Prostate gland (tissue), 2 donors: ENCODE results near the gene TAPT1. TPM values are rescaled to one million over a fixed set of nuclear protein-coding genes. Genes with fewer than 3 reads are reported as not detected.

ENCODE experiments used
- DNase-seq: peaks from one replicate; pipeline ENCODE4 v3.0.0-alpha.2; 2019; ENCODE audit warnings: low spot score
- H3K27ac ChIP-seq, 2 donors: fragments of 200-600 bp; sonication (generic); 2 replicates each; pipeline ENCODE4 v1.5.1; 2017 to 2019
- H3K27me3 ChIP-seq: fragments of 200-600 bp; sonication (generic); replicated peaks from 2 replicates; pipeline ENCODE4 v1.5.1; 2019; ENCODE audit not compliant: insufficient read depth
- H3K36me3 ChIP-seq, 2 donors: fragments of 200-600 bp; sonication (generic); 1 replicate in 1 of 2; 2 replicates in 1 of 2; pipeline versions ENCODE4 v1.5.1 to v1.8.1; 2017 to 2019
- H3K4me1 ChIP-seq: fragments of 200-600 bp; sonication (generic); replicated peaks from 2 replicates; pipeline ENCODE4 v1.5.1; 2019
- H3K4me3 ChIP-seq, 2 donors: fragments of 200-600 bp; sonication (generic); 2 replicates each; pipeline ENCODE4 v1.5.1; 2017 to 2019
- H3K9me3 ChIP-seq: fragments of 200-600 bp; sonication (generic); 2 replicates; pipeline ENCODE4 v1.5.1; 2017
- POLR2A ChIP-seq: fragments of 450-650 bp; IDR thresholded peaks from one replicate; pipeline ENCODE4 v1.6.1; 2016; ENCODE audit warnings: antibody characterized with exemption, mild to moderate bottlenecking
- POLR2AphosphoS5 ChIP-seq: sonication (generic); formaldehyde crosslinking; IDR thresholded peaks from one replicate; pipeline ENCODE4 v1.6.1; 2017; ENCODE audit warnings: antibody characterized with exemption
- WGBS: methylation state at CpG from one replicate; pipeline ENCODE4 v1.1.5; 2018; 5-methylcytosine and 5-hydroxymethylcytosine counted together
- intact Hi-C: fragments of 100-400 bp; cut with DNase I; formaldehyde crosslinking; loops from one replicate; pipeline ENCODE4 v1.14.2; 2022
- total RNA-seq, 2 donors: library from RNA; depleted of rRNA; stranded (reverse); fragments of >200 nt; gene quantifications; one replicate each; pipeline ENCODE4 v1.1.0, GENCODE V29; 2016
- TF ChIP-seq, protein P1 (sequence below), 4 experiments: fragments of 200-600 bp in 2 of 4; fragments of 450-650 bp in 2 of 4; sonication (generic) in 2 of 4; IDR thresholded peaks; 1 replicate in 3 of 4; 2 replicates in 1 of 4; pipeline ENCODE4 v1.5.1; 2016 to 2019; ENCODE audit warnings: antibody characterized with exemption in 4 of 4, mild to moderate bottlenecking in 2 of 4, moderate library complexity in 2 of 4

The TAPT1 gene
- total RNA-seq, 2 donors from 2014 or later: 16.2 to 48.6 TPM

DNA sequence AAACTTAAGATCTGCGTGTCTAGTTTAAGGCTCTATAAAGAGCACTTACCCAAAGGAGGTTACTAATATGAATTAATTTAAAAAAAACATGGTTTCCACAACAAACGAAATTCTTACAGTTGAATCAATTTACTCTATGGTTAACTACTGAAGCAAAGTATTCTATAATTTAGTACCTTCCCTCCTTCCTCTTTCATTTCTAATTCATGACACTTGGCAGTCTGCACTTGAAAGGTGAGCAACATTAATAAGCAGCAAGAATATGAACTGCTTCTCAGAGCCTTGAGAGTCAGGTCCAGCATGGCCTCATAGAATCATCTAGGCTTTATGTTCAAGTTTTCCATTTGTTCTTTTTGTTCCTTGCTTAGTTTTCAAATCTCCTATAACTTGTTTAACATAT lies 42.7 kb downstream of the TAPT1 start:
- no peak overlapping the region for H3K27ac ChIP-seq
- H3K4me1 ChIP-seq: no peaks in the 10 kb centered on the region
- no peak overlapping the region for H3K4me3 ChIP-seq
- no peaks in the 10 kb centered on the region for H3K27me3 ChIP-seq
- TF ChIP-seq POLR2AphosphoS5 (no peak), POLR2A (no peak)
- TF ChIP-seq, protein P1, sequence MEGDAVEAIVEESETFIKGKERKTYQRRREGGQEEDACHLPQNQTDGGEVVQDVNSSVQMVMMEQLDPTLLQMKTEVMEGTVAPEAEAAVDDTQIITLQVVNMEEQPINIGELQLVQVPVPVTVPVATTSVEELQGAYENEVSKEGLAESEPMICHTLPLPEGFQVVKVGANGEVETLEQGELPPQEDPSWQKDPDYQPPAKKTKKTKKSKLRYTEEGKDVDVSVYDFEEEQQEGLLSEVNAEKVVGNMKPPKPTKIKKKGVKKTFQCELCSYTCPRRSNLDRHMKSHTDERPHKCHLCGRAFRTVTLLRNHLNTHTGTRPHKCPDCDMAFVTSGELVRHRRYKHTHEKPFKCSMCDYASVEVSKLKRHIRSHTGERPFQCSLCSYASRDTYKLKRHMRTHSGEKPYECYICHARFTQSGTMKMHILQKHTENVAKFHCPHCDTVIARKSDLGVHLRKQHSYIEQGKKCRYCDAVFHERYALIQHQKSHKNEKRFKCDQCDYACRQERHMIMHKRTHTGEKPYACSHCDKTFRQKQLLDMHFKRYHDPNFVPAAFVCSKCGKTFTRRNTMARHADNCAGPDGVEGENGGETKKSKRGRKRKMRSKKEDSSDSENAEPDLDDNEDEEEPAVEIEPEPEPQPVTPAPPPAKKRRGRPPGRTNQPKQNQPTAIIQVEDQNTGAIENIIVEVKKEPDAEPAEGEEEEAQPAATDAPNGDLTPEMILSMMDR (IDR thresholded peaks at IDR 0.05): no peak
- 78% methylated on average over 2 of the region's 2 CpGs for WGBS
- intact Hi-C loops: no loop called here
- no peaks in the 10 kb centered on the region for H3K36me3 ChIP-seq
- H3K9me3 ChIP-seq: no peaks in the 10 kb centered on the region
- DNase-seq: no peak

DNA sequence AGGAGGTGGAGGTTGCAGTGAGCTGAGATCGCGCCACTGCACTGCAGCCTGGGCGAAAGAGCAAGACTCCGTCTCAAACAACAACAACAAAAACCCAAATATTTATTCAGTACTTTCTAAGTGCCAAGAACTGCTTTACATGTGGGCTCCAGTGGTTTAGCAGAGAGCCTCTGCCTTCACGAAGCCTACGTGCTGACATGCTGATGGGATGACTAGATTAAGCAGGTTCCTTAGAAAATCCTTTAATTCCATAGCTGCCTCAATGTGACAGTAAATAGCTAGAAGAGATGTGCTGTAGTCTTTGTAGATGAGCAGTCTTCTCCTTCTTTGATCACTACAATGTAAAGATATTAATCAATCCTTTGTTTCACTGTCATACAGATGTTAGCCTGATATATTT lies 49.6 kb downstream of the TAPT1 start:
- no peak for TF ChIP-seq POLR2A
- TF ChIP-seq, protein P1 (IDR thresholded peaks at IDR 0.05): no peak
- no peak for DNase-seq
- intact Hi-C loops: no loop called here
- no peaks in the 10 kb centered on the region for H3K27me3 ChIP-seq
- H3K9me3 ChIP-seq: no peaks in the 10 kb centered on the region
- H3K36me3 ChIP-seq: no peaks in the 10 kb centered on the region
- no peak overlapping the region for H3K4me3 ChIP-seq
- H3K27ac ChIP-seq: no peak overlapping the region
- H3K4me1 ChIP-seq: no peaks in the 10 kb centered on the region
- WGBS: 93% methylated on average over 6 of the region's 6 CpGs

DNA sequence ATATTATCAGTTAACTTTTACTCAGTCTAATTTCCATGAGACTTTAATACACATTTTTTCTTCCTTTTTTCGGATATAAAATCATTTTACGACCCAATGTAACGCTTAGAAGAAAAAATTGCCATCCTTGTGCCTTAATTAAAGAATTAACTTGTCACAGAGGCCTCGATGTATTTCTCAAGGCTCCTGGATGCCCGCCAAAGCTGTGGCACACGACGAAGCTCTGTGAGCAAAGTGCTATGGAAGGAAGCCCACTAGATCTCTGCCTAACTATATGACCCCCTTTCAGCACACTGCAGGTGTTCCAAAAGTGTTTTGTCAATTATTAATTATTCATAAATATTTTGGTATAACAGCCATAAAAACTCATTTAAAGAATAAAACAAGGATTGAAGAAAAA lies 54.4 kb downstream of the TAPT1 start:
- DNase-seq: no peak
- Histone ChIP-seq H3K36me3 (peaks cover 0 to 14% of the 10 kb centered on the region in 2 donors), H3K27me3 (no peaks in the 10 kb centered on the region), H3K27ac (no peak overlapping the region), H3K4me3 (no peak overlapping the region), H3K9me3 (no peaks in the 10 kb centered on the region), H3K4me1 (no peaks in the 10 kb centered on the region)
- 64% methylated on average over 7 of the region's 7 CpGs for WGBS
- intact Hi-C loops: no loop called here
- TF ChIP-seq POLR2A: no peak
- TF ChIP-seq POLR2AphosphoS5: no peak
- TF ChIP-seq, protein P1 (IDR thresholded peaks at IDR 0.05): no peak

DNA sequence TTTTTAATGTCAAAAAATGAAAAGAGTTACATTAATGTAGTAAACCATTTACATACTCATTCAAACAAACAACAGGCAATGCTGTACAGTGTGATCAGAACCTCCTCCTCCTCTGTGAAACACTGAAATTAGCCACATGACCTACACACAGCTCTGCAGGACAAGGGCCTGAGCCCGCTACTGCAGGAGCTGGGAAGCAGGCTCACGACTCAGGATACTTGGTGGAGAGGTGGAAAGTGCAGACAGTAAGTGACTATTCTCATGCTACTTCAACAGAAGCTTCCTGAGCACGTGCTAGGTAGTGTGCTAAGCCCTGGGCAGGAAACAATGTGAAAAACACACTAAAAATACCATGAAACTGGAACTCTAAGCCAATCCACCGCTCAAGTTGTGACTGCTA lies 56.8 kb downstream of the TAPT1 start:
- Histone ChIP-seq H3K4me1 (no peaks in the 10 kb centered on the region), H3K4me3 (no peak overlapping the region), H3K27ac (no peak overlapping the region), H3K36me3 (peaks cover 0 to 14% of the 10 kb centered on the region in 2 donors), H3K27me3 (no peaks in the 10 kb centered on the region), H3K9me3 (no peaks in the 10 kb centered on the region)
- intact Hi-C loops: no loop called here
- WGBS: 73% methylated on average over 4 of the region's 4 CpGs
- TF ChIP-seq, protein P1 (IDR thresholded peaks at IDR 0.05): no peak
- TF ChIP-seq POLR2AphosphoS5: no peak
- no peak for TF ChIP-seq POLR2A
- no peak for DNase-seq

DNA sequence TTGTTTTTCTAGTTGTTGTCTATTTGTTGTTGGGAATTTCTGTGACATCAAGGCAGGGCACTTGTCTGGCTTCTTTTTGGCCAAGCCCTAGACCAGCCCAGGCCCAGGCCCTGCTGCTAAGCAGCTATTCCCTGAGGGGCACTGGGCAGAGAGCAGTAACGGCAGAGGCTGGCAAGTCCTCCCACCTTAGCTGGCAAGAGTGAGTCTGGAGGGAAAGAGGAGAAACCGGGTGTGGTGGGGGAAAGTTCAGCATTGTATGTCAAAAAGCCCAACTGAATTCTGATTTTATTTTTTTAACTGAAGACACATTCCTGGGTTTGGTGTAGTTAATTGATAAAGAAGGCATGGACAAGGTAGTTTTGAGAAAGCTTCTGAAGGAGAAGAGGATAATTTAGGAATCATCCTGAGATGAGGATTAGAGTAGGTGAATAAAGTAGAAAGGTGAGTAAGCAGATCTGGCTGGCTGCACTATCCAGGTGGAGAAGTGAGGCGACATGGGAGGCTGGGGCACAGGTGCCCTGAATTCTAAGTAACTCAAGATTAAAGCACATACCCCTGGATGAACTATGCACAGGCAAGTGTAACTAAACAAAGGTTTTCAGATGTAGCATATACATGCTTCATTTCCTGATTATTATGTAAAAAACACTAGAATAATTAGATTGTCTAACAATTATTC lies 57.4 kb downstream of the TAPT1 start:
- 83% methylated on average over 3 of the region's 3 CpGs for WGBS
- Histone ChIP-seq H3K4me3 (no peak overlapping the region), H3K27me3 (no peaks in the 10 kb centered on the region), H3K9me3 (no peaks in the 10 kb centered on the region), H3K36me3 (peaks cover 0 to 14% of the 10 kb centered on the region in 2 donors), H3K27ac (no peak overlapping the region), H3K4me1 (no peaks in the 10 kb centered on the region)
- no peak for DNase-seq
- TF ChIP-seq, protein P1 (IDR thresholded peaks at IDR 0.05): no peak
- TF ChIP-seq POLR2AphosphoS5 (no peak), POLR2A (no peak)
- intact Hi-C loops: no loop called here
